Stimulated activated CD4-positive, alpha-beta T cell treated with anti-CD3 and anti-CD28 coated beads, Interleukin-2, amount 100 ng/mL, for 48 hours (primary cell): Measurements from ENCODE around the gene XIRP1.

Experiments
- DNase-seq, 2 donors: peaks; one replicate each; pipeline ENCODE4 v3.0.0-alpha.2; 2020

Gene XIRP1

DNA sequence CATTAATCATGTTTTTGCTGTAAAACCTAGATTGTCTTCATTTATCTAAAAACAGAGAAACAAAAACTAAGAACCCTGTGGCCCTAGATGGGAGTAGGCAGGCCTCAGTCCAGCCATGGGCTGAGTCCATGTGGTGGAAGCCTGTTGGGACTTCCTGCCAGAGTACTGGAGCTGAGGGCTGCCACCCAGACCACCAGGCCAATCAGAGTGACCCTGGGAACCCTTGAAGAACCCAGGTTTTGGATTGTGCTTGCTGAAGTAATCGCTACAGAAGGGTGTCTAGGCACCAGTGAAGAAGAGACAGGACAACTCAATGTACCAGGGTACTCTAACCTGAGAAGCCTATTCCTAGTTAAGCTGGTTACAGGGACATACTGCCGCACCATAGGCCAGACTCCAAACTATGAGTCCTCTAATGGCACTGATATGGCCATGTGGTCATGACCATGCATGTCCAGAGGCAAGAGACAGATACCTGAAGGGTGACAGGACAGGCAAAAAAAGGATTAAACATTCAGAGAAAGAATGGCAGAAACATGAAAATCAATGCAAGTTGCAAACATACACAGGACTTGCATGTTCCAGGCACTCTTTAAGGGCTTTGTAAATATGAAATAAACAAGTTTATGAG is 51.9 kb downstream of the XIRP1 start:
- DNase-seq: no peak

DNA sequence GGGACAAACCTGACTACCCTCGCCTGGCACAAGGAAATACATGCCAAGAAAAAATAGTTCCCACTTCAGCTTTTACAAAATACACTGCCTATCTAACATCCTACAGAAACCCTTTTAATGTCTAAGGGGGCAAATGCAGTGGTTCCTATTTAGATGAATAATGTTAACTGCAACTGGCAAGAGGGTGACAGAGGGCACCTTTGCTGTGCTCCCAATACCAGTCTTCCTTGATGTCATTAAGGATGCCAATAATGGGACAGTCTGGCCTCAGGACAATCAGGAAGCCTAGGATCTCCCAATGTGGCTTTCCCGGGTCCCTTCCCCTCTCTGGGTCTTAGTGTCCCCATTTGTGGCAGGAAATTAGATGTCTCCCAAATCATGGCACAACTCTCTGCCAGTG is 53.0 kb downstream of the XIRP1 start:
- DNase-seq: no peak

DNA sequence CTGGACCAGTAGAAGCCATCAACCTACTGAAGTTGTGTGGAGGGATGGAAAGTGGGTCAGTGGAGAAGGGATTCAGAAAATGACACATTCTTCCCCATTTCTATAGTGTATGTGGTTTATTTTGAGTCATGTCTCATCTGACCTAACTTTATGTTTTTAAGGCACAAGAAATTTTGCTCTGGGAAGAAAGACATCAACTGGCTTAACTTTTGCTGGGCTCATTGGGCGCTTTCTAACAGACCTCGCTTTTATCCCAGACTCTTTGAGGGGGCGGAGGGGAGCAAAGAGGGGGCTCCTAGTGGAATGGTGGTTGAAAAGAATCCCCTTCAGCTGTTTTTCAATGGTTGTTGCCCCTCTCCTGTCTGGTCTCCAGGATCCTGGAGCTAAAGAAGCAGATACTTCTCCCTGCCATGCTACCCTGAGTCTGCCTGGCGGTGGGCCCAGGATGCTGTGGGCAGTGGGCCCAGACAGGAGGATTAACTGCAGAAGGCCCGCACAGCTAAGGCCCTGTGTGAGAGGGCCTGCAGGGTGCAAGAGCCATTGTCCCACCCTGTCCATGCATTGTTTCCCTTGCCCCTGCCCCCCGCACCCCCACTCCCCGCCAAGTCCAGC is 53.5 kb downstream of the XIRP1 start:
- no peak for DNase-seq

DNA sequence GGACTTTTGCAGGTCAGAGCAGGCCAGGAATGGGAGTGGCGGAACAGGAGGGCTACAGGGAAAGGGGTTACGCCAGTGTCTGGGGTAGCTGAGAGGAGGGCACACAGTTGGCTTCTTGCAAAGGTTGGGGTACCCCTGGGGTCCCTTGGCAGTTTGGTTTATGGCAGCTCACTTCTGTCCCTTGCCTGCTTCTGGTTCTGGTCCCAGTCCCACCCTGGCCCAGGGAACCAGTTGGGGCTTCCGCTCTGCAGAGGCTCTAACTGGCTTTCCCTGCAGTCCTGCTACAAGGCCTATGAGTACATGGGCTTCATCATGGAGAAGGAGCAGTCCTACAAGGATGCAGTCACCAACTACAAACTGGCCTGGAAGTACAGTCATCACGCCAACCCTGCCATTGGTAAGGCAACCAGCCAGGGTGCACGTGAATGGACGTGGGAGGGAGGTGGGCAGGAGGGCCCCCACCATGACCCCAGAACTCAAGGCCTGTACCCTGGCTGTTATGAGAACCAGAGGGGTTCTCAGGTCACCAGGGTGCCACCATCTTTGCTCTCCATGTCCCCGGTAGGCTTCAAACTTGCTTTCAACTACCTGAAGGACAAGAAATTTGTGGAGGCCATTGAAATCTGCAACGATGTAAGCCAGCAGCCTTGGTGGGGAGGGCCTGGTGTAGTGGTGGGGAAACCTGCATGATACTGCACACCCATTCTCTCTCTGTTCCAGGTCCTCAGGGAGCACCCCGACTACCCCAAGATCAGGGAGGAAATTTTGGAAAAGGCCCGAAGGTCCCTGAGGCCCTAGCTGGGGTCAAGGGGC is 54.2 kb downstream of the XIRP1 start:
- no peak for DNase-seq

DNA sequence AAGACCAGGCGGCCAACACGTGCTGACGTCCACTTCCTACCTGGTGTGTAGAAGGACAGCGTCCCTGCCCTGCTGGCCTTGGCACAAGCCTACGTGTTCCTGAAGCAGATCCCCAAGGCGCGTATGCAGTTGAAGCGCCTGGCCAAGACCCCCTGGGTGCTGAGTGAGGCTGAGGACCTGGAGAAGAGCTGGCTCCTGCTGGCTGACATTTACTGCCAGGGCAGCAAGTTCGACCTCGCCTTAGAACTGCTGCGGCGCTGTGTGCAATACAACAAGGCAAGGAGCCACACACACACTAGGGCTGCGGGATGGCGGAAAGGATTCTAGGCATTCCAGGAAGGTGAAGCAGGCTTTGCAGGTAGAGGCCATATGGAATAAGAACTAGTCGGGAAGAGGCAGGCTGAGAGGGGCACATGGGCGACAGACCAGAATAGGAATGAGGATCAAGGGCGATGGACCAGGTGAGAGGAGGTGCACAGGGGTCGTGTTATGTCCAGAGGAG is 54.9 kb downstream of the XIRP1 start:
- DNase-seq: no peak

DNA sequence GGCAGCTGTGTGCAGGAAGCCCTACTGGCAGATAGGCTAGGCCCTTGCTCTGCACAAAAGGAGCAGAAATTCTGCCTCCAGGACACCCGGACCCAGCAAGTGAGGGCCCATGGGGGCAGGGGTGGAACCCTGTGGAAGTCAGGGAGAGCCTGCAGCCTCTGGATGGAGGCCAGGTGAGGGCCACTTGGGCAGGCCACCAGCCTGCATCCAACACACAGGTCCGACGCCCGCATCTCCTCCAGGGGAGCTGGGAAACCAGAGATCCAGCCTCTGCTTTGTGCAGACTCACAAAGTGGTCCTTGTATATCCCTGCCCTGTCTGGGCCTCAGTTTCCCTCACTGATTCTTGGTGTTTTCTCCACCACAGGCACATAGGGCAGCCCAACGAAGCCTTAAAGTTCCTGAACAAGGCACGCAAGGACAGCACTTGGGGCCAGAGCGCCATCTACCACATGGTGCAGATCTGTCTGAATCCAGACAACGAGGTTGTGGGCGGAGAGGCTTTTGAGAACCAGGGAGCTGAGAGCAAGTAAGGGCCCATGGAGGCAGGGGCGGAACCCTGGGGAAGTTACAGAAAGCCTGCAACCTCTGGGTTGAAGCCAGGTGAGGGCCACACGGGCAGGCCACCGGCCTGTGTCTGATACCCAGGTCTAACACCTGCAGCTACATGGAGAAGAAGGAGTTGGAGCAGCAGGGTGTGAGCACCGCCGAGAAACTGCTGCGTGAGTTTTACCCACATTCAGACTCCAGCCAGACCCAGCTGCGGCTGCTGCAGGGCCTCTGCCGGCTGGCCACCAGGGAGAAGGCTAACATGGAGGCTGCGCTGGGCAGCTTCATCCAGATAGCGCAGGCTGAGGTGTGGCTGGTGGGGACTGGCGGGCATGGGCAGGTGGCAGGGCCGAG is 55.6 kb downstream of the XIRP1 start:
- no peak for DNase-seq

DNA sequence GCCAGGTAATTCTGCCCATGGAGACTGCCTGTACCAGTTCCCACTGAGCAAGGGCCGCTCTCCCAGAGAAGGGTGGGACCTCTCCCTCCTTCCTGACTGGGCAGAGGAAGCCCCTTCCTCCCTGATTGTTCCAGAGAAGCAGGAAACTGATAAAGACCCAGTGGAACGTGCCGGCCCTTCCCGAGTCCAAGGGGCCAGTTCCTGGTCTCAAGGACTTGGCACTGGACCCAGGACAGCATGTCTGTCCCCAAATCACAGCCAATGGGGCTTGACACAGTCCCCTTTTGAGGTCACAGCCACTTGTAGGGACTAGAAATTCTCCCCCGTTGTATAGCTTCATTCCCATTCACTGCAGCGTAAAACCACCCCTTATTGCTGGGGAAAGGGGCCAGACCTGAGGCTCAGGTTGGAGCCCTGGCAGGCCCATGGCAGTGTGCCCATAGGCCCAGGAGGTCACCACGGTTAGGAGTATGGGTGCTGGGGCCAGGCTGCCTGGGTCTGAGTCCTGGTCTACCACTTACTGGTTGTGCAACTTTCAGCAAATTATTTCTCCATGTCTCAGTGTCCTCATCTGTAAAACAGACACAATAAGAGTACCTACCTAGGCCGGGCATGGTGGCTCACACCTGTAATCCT is 57.1 kb downstream of the XIRP1 start:
- DNase-seq: no peak

DNA sequence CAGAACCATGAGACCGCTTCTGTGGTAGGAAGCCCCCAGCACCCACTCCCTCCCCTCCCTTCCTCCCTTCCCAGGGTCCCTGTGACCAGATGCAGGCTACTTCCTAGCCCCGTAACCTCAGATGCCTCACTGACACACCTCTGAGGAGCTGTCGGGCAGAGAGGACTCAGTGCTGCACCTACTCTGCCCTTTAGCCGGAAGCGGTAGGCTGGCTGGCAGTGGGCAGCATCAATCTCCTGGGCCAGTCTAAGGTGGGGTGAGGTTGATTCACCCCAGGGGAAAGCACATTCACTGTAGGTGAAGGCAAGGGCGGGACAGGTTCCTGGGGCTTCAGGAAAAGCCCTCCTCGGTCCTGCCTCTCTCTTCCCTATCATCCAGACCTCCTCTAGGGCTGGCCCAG is 58.1 kb downstream of the XIRP1 start:
- DNase-seq: no peak

DNA sequence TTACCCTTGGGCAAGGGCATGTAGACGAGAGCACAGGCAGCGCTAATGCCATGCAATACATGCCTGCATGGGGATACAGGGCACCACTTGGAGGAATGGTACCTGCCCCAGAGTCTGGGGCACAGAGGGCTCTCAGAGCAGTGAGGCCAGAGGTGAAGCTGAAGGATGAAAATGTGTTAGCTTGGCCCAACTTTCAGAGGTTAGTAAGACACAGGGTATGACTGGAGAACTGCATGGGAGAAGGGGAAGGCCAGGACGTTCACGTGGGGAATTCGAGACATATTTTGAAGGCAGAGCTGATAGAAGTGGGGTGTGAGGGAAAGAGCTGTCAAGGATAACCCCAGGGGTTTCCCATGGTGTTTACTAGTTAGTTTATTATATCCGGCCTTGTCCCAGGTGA is 58.6 kb downstream of the XIRP1 start:
- no peak for DNase-seq
